GM19035 (cell line): Measurements from ENCODE around the gene GABPB2.

Source experiments
- ATAC-seq: cut with Tn5 transposase; IDR thresholded peaks from one replicate; pipeline ENCODE4 v1.9.1; 2021; ENCODE audit not compliant: unreplicated experiment

GABPB2 gene

DNA sequence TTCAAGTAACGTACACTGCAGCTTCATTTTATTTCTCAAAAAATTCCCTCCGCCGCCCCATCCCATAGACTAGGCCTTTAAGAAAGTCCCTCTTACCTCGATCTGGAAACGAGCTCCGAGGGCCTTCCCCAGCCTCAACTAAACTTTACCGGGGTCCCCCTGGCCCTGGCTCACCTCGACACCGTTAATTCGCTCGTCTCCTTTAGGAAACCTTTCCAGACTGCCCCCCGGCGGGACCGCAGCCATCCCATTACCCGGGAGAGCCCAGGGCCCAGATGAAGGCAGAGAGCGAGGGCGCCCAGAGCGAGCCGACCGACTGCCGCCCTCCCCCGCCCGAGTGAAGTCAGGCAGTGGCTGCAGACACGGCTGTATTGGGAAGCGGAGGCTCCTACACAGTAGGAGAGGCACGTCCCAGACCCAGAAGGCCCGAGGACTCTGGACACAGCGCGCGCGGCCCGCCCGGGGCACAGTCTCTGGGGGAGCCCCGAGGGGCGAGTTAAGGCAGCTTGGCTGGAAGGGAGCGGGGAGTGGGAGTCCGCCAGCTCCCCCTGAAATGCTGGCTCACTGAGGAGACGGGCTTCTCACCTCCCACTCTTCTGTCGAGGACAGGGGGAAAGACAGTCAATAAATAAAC is 61.3 kb downstream of the GABPB2 start:
- no peak for ATAC-seq

DNA sequence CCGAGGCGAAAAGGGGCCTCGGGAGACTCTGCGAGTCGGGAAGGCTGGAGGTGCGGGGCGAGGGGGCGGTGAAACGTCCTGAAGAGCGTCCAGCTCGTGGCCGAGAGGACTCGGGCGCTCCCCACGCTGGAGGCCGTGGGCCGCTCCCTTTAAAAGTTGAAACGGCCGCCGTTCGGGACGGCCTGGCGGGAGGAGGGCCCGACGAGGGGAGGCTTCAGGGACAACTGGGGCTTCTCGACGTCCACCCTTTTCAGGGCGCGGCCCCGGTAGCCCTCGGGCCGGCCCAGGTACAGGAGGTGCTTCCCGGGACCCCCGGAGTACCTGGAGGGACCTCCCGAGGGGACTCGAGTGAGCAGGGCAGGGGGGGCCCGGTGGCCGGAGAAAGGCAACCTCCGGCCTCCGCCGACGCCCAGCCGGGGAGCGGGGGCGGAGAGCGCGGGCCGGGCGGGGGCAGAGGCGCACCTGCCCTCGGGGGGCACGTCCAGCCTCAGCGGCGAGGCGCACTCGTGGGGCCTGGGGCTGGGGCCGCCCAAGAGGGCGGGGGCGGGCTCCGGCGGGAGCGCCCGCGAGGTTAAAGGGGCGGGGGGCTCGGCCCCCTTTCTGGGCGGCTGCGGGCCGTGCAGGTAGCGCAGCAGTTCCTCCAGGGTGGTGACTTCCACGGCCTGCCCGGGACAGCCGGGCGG is 61.9 kb downstream of the GABPB2 start:
- ATAC-seq: no peak

DNA sequence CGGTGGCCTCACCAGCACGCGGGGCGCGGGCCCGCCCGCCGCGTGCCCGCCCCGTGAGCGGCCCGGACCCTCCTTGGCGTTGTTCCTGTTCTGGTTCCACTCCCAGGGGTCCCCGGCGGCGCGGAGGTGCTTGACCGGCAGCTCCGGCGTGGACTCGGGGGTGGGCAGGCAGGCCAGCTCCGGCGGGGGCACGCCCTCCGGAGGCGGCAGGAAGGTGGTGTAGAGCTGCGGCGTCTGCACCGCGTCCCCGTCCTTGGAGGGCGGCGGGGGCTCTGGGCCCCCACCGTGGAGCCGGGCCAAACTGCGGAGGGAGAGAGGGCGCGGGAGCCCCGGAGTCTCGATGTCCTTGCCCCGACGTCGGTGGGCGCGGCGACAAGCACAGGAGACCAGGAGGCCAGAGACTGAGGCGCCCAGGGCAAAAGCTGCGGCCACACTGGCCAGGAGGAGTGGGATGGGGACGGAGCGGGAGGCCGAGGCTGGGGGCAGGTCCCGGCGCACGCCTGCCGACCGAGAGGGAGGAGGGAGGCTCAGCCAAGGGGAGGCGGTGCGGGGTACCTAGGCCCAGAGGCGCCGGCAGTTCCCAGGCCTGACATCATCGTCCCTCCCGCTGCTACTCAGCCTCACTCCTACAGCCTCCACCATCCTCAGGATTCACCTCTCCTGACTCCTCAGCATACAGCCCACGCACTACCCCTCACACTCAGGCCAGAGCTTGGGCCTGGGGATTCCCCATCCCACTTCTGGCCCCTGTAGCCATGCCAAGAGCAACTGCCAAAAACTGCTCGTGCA is 62.7 kb downstream of the GABPB2 start:
- no peak for ATAC-seq

DNA sequence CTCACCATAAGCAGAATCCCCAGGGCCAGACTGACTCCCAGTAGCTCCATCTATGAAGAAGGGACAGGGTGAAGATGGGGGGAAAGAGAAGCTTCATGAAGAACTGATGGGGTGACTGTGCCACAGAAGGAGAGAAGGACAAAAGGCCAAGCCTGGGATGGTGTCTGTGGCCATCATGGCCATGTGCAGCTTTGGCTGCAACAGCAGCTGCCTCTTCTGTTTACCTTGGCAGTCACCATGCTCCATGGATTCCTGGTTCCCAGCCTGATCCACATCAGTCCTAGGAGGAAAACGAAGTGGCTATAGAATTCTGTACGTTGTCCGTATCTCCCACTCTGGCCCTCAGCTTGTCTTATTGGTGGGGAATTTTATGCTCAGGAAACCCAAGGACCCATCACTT is 63.8 kb downstream of the GABPB2 start:
- no peak for ATAC-seq

DNA sequence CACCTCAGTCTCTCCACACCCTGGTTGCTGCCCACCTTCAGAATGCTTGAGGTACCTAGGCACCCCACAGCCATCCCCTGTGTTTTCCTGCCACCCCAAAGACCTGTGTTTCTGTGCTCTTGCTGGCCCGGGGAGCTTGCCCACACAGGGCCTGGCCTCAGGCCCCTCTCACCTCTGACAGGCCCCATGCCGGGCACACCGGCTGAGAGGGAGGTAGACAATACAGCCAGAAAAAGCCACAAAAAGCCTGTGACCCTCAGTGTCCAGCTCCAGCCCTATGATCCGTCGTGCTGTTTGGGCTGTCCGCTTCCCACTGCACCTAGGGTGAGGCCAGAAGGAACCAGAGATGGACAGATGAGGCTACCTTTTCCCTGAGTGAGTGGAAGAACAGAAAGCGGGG is 64.4 kb downstream of the GABPB2 start:
- no peak for ATAC-seq

DNA sequence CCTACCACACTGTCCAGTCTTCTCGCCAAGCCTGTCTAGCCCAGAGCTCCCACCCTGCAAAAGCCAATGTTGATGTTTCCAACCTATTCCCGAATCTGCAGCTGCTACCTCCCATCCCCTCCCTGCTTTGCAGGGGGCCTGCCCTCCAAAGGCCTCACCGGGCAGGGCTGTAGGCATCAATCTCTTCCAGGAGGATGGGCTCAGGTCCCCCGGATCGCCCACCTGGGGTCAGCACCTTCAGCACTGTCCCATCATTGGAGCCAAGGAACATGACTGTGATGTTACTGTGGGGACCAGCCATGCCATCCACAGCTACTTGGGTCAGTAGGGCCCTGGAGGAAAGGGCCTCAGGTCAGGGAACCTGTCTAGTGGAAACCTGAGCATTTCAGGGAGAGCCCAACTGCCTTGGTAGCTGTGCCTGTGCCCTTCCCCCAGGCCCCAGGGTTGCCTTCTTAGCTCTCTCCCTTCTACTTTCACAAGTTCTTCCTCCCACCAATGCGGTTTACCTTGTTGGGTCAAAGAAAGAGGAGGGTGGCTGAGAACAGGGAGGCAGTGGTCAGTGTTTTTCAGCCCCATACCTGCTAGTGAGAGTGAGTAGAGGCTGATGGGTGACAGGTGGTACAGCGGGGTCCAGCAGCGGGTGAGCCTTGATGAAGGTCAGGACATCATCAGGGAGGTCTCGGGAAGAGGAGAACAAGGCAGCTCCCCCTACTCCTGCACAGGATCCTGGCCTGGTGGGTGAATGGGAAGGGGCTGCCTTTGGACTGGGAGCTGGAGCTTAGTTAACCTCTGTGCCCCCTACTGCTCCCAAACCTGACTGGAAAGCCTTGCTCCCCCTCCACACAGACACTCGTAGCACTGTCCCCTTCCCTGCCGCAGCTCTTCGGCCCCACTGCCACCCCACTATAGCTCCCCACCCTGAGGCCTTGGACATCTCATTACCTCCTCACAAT is 65.1 kb downstream of the GABPB2 start:
- ATAC-seq: no peak

DNA sequence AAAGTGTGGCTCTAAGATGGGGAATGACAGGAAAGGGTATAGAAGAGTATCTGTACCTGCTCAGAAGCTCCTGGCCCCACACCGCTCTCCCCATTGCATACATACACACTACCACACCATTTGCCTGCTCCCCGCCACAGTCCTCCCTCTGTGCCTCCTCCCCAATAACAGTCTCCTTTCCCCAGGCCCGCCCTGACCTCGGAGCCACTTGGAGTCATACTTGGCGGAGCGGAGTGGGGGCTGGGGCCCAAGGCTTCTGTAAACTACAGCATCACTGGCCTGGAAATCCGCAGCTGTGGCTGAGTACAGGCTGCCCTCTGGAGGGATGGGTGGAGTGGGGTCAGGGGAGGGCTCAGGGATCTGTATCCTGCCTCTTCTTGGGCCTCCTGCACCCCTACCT is 67.2 kb downstream of the GABPB2 start:
- no peak for ATAC-seq

DNA sequence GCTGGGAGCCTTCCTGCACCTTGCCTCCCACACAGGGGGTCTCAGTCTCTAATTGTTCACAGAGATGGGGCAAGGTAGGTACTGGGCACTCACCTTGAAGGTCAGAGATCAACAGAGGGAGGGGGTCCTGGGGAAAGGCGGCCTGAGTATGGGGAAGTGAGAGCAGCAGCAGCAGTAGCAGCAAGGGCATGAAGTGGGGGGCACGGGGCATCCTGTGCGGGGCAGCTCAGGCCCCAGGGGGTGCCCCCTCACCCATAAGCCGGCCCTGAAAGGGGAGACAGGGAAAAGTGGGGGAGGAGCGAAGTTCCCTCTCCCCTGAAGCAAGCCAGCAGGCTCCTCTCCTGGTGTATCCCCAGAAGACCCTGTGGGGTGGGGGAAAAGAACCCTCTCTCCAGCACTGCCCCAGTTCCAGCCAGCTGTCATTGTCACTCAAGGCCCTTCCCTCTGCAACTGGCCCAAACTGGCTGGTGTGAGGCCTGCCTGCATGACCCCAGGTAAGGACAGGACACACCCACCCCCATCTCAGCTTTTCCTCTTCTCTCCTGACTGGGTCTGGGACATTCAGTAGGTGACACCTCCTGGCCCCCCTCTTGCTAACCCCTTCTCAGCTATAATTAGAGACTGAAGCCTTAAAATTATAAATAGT is 72.0 kb downstream of the GABPB2 start:
- ATAC-seq: no peak

DNA sequence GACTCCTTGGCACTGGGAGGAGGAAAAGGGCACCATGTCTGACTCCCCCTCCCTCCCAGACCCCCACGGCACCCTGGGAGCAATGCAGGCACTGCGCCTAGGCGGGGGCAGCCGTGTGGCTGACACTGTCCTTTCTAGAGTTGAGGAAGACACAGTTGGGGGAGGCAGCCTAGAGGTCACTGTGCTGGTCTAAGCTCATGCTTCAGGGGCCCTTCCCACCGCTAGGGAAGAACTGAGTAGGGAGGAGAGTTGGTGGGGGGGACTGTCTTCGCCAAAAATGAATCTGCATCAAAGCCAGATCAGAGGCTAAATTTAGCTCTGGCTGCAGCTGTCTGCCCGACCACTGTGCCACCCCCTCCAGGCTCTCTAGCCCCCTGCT is 72.5 kb downstream of the GABPB2 start:
- no peak for ATAC-seq

DNA sequence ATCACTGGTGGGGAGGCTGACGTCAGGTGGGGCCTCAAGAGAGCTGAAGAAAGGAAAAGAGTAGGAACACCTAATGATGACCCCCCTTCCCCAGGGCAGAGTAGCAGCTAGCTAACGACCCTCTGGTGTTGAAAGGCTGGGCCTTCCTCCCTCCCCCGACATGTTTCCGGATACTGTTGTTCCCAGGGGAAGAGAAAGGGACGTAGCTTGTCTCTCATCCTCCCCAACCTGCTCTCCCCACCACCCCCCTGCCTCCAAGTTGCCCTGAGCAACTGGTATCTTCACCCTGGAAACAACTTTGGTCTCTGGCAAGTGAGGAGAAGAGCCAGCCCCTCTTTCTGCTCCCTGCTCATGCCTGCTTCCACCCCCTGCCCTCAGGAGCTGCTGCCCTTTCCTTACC is 73.4 kb downstream of the GABPB2 start:
- no peak for ATAC-seq

DNA sequence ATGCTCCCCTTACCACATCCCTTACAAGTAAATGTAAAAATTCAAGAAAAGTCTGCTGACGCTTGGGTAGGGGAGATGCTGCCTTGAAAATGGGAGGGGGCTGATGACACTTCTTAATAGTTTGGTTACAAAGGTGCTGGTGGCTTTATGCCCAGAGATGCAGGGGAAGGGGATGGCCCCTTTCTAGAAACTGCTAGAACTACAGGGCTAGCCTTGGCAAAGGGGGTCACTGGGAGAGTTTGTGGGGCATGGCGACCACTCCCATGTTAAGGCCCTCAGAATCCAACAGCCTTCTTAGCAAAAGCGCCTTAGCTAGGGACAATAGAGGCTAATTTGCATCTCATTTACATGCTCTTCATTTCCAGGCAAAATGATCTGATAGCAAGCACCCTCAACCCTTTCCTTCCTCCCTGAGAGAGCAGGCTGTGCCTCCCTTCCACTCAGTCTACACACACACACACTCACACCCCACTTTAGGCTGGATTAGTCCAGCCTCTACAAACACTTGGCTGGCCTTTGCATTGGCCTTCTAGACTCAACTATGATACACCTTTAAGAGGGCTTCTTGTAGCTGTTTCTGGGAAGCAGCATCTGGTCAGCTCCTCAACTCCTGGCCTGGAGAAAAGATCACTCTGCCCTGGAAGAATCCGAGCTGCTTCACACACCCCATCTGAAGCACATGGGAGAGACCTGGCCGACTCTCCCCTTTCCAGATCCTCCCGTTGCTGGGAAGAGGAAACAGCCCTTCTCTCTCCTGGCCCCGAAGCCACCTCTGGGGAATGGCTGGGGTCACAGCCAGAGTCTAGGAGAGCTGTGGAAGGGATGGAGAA is 74.1 kb downstream of the GABPB2 start:
- ATAC-seq: no peak

DNA sequence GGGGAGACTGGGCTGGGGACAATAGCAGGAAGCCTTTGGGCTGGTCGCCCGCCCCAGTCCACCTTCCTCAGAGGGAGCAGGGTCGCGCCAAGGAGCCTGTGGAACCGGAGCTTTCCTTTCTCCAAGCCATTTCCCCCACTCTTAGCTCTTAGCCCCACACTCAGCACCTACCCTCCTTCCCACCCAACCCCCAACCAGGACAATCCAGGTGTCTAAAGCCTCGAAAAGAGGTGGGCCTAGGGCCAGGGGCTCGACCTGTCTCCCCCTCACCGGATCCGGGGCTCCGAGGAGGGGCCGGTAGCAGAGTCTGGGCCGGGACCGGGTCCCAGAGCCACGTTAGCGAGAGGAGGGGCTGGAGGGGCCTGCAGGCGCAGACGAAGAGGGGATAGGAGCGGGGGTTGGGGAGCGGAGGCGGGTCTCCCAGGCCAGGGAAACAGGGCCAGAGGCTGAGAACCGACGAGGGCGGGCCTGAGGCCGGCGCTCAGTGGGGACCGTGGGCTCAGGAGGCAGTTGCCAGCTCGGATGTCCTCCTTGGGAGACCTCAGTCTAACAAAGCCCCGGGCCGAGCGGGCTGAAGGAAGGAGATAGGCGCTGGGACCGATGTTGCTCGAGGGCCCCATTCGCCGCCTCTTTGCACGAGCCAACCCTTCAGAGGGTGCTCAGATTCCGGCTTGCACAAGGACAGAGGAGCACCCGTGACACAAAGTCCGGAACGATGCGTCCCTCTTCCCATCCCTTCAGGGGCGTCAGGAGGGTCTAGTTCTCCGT is 74.9 kb downstream of the GABPB2 start:
- no peak for ATAC-seq

DNA sequence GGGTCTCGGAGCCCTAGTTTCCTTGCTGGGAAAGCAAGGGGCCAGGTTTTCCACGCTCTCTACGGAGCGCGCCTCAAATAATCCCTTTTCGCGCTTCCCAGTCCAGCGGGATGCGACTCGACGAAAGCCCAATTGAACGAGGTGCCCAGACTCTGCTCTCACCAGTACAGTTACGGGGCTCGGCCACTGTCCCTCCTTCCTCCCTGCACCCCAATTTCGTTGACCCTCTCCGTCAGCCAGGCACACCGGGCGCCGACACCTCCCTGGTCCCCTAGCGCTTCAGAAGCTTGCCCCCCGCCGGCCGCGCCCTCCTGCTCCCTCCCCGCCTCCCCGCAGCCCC is 75.5 kb downstream of the GABPB2 start:
- peak; percentile 8 for ATAC-seq

DNA sequence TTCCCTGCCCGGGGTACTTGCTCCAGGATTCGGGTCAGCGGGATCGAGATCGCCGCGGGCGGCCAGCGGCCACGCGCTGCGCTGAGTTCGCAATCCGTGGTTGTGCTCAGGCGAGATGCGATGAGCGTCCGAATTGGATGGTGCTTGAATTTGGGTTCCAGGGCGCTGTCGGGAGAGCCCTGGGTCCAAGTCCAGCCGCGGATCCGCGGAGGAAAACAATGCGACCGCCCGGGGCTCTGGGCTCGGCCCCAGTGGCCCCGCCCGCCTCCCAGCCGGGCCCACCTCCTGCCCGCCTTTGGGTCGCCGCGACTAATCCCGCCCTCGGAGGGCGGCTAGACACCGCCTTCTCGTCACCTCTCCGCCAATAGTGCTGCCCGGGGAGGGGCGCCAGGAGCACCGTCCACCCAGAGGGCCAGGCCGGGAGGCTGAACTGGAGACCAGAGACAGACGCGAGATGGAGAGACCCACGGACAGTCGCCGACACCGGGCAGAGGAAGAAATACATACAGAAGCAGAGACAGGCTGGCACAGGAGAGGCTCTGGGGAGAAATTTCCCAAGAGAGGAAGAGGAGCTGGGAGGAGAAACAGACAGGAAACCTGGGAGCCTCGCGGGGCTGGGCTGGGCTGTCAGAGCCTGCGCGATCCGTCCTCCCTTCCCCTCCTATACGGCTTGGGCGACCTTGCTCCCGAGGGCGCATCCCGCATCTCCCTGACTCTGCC is 76.0 kb downstream of the GABPB2 start, which contains the start of gene SEMA6C:
Gene SEMA6C (minus strand): TSS at position 220 of the 720 bp plus-strand sequence. CDS start 4,010 bp downstream, outside the sequence.
- ATAC-seq: peak; percentile 99

DNA sequence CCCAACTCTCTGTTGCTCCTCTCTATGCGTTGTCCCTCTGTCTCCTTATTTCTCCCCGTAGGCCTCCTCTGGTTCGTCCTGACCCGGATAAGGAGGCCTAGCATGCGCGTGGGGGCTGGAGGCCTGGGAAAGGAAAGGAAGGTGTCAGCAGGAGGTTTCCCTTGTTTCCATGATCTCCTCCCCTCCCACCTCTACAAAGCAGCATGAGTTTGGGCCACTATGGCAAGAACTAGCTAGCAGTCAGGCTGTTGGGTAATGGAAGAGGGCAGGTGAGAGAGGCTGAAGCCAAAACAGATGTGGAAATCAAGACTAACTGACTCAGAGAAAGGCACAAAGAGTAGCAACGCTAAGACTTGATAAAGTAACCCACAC is 76.6 kb downstream of the GABPB2 start:
- no peak for ATAC-seq

DNA sequence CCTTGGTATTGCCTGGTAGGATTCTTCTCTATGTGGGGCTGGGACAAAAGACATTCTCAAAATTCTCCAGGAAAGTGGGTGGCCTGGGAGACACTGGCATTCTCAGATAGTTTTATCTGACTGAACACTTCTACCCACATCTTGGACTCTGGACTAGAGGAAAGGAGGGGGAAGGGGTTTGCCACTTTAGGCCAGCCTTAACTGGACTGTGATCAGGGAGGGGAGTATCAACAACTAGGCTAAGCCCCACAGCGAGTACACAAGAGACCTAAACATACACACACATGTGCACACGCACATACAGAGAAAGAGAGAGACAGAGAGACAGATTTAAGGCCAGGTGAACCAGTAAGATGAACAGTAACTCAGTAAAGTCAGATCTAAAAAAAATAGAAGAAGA is 77.1 kb downstream of the GABPB2 start:
- ATAC-seq: no peak

DNA sequence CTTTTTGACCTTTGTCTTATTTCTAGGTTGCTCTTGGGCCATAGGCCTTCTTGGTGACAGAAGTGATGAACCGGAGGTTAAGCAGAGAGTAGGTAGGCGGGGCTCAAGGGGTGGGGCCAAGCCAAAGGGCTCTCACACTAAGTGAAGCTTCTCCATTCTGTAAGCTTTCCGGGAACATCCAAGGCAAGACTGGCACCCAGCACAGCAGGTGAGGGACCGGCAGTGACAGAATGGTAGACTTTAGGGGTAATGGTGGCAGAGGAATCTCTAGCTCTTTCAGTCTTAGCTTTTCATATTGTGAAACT is 85.9 kb downstream of the GABPB2 start, which contains the start of gene TNFAIP8L2:
Gene TNFAIP8L2 (plus strand): TSS at position 135 of the 305 bp plus-strand sequence. CDS start 2,049 bp downstream, outside the sequence.
- peak; percentile 72 for ATAC-seq

DNA sequence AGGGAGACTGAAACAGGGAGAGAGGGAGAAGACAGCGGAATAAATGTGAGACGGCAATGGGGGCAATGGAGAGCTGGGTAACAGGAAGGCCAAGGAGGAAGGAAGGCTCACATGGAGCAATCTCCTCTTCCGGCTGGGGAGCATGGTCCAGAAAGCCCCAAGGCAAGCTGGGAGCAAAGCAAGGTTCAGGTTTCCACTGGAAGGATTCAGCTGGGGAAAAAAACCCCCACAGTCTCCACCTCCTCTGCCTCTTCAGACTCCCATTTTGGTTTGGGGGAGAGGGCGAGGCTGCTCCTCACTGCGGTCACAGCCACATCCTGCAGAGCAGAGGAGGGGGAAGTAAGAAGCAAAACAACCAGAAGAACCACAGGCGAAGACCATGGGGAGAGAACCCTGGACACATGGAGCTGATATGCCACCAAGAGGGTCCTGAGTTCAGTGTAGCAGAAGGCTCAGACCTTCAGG is 86.5 kb downstream of the GABPB2 start:
- ATAC-seq: no peak
